Sigmoid colon (tissue), 4 donors: ENCODE measurements around the gene UBN1.

ENCODE experiments used
- CTCF ChIP-seq, 4 experiments: fragments of 450-650 bp in 3 of 4; fragments of 200-600 bp in 1 of 4; IDR thresholded peaks; one replicate each; pipeline ENCODE4 v1.5.1; 2016 to 2019; ENCODE audit warnings: antibody characterized with exemption in 4 of 4, mild to moderate bottlenecking in 3 of 4, moderate library complexity in 2 of 4
- EP300 ChIP-seq, 4 donors: sonication (generic); formaldehyde crosslinking; IDR thresholded peaks; one replicate each; pipeline ENCODE4 v1.6.1; 2017; ENCODE audit warnings: antibody characterized with exemption in 4 of 4
- POLR2A ChIP-seq, 2 donors: fragments of 450-650 bp; IDR thresholded peaks; one replicate each; pipeline ENCODE4 v1.6.1; 2016; ENCODE audit warnings: antibody characterized with exemption in 2 of 2, mild to moderate bottlenecking in 2 of 2, moderate library complexity in 2 of 2
- POLR2AphosphoS5 ChIP-seq, 4 donors: sonication (generic); formaldehyde crosslinking; IDR thresholded peaks; one replicate each; pipeline ENCODE4 v1.6.1; 2017; ENCODE audit warnings: antibody characterized with exemption in 4 of 4

GRCh38 chr16:4826980-4827379 lies 20.3 kb upstream of the UBN1 start:
- TF ChIP-seq CTCF (IDR thresholded peaks at IDR 0.05) (no peak), EP300 (IDR thresholded peaks at IDR 0.05) (no peak), POLR2AphosphoS5 (IDR thresholded peaks at IDR 0.05) (no peak), POLR2A (IDR thresholded peaks at IDR 0.05) (no peak)
